ENCODE results near the gene PIGW. TPM values are rescaled to one million over a fixed set of nuclear protein-coding genes. Genes with fewer than 3 reads are reported as not detected.
A peak's percentile ranks its signal among the peaks of the same experiment; 100 is the strongest.

PIGW gene
- total and polyA plus RNA-seq, 9 of the 15 experiments (the other 6 are each of a cell fraction or from before 2014, with no cell fraction given), result 9.5 to 33.9 (median 21.2) TPM

DNA sequence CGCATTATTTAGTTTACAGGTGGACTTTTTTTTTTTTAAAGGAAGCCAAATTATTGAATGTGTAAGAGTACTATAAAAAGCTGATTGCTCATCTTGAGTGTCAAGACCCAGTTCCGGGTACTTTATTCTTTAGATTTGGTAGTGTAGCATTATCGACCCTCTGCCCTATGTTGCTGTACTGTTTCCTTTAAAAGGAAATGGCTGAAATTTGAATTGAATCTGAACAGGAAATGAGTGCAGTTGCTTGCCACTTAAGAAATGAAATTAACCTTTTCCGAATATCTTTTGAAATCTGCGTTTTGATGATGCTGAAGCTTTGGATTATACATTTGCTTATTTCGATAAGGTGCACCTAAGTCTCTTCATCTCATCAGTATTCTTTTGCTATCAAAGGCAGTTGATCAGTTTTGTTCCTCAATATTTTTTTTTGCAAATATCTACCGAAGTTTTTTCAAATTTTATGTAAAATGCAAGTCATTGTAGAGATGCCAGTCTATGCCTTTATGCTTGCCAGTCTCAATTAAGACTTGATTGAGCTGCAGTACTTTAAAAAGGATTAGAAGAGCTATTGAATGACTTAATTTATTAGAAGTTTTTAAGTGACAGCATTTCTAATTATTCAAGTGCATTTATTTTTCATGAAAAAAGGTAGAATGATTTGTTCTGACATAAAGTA is 11.8 kb downstream of the PIGW start (continued):
- TF ChIP-seq TAF1 (IDR thresholded peaks at IDR 0.05; ENCODE audit: control insufficient read depth, extremely low read depth, insufficient read depth, low read length, severe bottlenecking) (no peak), C11orf30 (IDR thresholded peaks at IDR 0.05; ENCODE audit: low read depth) (0 out of 2 replicates have a peak, but pooled peaks have one; percentile 15), SREBF2 (CRISPR knock-in tag; IDR thresholded peaks at IDR 0.05) (no peak), LARP7 (IDR thresholded peaks at IDR 0.05) (no peak), GTF2F1 (IDR thresholded peaks at IDR 0.05; ENCODE audit: low read depth, low read length) (no peak), NFE2L1 (tag; IDR thresholded peaks at IDR 0.05; ENCODE audit: borderline replicate concordance, low read depth) (peak; percentile 52; the same call in 1 of the 2 replicates), LEF1 (IDR thresholded peaks at IDR 0.05) (no peak), TCF7L2 (IDR thresholded peaks at IDR 0.05; ENCODE audit: low read depth, low read length) (no peak), RFX5 (IDR thresholded peaks at IDR 0.05; ENCODE audit: low read depth, low read length) (no peak), THAP12 (CRISPR knock-in tag; IDR thresholded peaks at IDR 0.05) (no peak), CTBP1 (IDR thresholded peaks at IDR 0.05; ENCODE audit: borderline replicate concordance) (no peak)
- TF ChIP-seq, protein P1, sequence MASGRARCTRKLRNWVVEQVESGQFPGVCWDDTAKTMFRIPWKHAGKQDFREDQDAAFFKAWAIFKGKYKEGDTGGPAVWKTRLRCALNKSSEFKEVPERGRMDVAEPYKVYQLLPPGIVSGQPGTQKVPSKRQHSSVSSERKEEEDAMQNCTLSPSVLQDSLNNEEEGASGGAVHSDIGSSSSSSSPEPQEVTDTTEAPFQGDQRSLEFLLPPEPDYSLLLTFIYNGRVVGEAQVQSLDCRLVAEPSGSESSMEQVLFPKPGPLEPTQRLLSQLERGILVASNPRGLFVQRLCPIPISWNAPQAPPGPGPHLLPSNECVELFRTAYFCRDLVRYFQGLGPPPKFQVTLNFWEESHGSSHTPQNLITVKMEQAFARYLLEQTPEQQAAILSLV (tag; IDR thresholded peaks at IDR 0.05), result no peak
- TF ChIP-seq, protein P2, sequence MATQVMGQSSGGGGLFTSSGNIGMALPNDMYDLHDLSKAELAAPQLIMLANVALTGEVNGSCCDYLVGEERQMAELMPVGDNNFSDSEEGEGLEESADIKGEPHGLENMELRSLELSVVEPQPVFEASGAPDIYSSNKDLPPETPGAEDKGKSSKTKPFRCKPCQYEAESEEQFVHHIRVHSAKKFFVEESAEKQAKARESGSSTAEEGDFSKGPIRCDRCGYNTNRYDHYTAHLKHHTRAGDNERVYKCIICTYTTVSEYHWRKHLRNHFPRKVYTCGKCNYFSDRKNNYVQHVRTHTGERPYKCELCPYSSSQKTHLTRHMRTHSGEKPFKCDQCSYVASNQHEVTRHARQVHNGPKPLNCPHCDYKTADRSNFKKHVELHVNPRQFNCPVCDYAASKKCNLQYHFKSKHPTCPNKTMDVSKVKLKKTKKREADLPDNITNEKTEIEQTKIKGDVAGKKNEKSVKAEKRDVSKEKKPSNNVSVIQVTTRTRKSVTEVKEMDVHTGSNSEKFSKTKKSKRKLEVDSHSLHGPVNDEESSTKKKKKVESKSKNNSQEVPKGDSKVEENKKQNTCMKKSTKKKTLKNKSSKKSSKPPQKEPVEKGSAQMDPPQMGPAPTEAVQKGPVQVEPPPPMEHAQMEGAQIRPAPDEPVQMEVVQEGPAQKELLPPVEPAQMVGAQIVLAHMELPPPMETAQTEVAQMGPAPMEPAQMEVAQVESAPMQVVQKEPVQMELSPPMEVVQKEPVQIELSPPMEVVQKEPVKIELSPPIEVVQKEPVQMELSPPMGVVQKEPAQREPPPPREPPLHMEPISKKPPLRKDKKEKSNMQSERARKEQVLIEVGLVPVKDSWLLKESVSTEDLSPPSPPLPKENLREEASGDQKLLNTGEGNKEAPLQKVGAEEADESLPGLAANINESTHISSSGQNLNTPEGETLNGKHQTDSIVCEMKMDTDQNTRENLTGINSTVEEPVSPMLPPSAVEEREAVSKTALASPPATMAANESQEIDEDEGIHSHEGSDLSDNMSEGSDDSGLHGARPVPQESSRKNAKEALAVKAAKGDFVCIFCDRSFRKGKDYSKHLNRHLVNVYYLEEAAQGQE (IDR thresholded peaks at IDR 0.05; ENCODE audit: borderline replicate concordance), result no peak
- TF ChIP-seq, protein P2 (CRISPR knock-in tag; IDR thresholded peaks at IDR 0.05; ENCODE audit: low read depth), result no peak
